Uterus (tissue), 2 donors: ENCODE data around the gene MALAT1.

Experiments used
- POLR2A ChIP-seq, 2 donors: fragments of 450-650 bp; IDR thresholded peaks; one replicate each; pipeline ENCODE4 v1.6.1; 2016; ENCODE audit warnings: antibody characterized with exemption in 2 of 2, mild to moderate bottlenecking in 1 of 2, moderate library complexity in 1 of 2
- TF ChIP-seq, protein P1 (sequence below), 4 experiments: fragments of 200-600 bp in 2 of 4; fragments of 450-650 bp in 2 of 4; sonication (generic) in 2 of 4; IDR thresholded peaks; one replicate each; pipeline ENCODE4 v1.5.1; 2016 to 2019; ENCODE audit warnings: antibody characterized with exemption in 4 of 4, mild to moderate bottlenecking in 2 of 4, moderate library complexity in 1 of 4

DNA sequence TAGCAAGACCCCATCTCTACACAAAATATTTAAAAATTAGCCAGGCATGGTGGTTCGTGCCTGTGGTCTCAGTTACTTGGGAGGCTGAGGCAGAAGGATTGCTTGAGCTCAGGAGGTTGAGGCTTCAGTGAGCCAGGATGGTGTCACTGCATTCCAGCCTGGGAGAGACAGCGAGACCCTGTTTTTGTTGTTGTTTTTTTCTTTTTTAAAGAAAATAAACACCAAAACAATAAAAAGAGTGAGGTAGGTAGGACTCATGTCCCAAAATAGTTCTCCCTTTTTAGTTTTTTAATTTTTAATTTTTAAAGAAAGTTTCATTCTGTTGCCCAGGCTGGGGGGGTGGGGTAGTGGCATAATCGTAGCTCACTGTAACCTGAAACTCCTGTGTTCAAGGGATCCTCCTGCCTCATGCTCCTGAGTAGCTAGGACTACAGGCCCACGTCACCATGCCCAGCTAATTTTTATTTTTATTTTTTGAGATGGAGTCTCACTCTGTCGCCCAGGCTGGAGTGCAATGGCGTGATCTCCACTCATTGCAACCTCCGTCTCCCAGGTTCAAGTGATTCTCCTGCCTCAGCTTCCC, 25.5 kb upstream of the MALAT1 start:
- TF ChIP-seq, protein P1, sequence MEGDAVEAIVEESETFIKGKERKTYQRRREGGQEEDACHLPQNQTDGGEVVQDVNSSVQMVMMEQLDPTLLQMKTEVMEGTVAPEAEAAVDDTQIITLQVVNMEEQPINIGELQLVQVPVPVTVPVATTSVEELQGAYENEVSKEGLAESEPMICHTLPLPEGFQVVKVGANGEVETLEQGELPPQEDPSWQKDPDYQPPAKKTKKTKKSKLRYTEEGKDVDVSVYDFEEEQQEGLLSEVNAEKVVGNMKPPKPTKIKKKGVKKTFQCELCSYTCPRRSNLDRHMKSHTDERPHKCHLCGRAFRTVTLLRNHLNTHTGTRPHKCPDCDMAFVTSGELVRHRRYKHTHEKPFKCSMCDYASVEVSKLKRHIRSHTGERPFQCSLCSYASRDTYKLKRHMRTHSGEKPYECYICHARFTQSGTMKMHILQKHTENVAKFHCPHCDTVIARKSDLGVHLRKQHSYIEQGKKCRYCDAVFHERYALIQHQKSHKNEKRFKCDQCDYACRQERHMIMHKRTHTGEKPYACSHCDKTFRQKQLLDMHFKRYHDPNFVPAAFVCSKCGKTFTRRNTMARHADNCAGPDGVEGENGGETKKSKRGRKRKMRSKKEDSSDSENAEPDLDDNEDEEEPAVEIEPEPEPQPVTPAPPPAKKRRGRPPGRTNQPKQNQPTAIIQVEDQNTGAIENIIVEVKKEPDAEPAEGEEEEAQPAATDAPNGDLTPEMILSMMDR (IDR thresholded peaks at IDR 0.05), result no peak
- TF ChIP-seq POLR2A (IDR thresholded peaks at IDR 0.05), result no peak
